Stimulated activated CD4-positive, alpha-beta T cell treated with anti-CD3 and anti-CD28 coated beads, Interleukin-12 subunit alpha, Interleukin-12 subunit beta, amount 100 ng/mL, for 48 hours (primary cell): ENCODE data around the gene UBE2U.
"Not testable (repeated sequence)": the region's sequence is repeated elsewhere in the genome, so short reads cannot be mapped to it uniquely, and the experiment has no call there.

ENCODE experiments used
- DNase-seq, 3 donors: peaks; one replicate each; pipeline ENCODE4 v3.0.0-alpha.2; 2020; ENCODE audit warnings: low read depth in 2 of 3, low spot score in 1 of 3

Gene UBE2U

GRCh38 chr1:64187646-64188045 is 15.8 kb upstream of the UBE2U start:
- DNase-seq: no peak

- no peak for DNase-seq
Measured at GRCh38 chr1:64192290-64192689, 11.1 kb upstream of the UBE2U start.

GRCh38 chr1:64194168-64195080 is 9.0 kb upstream of the UBE2U start:
- DNase-seq: no peak

- no peak for DNase-seq
Measured at GRCh38 chr1:64195081-64195395, 8.4 kb upstream of the UBE2U start.

GRCh38 chr1:64196074-64196870 is 7.2 kb upstream of the UBE2U start:
- DNase-seq: no peak

- DNase-seq: no peak
Measured at GRCh38 chr1:64197076-64197475, 6.3 kb upstream of the UBE2U start.

GRCh38 chr1:64199154-64199553 is 4.3 kb upstream of the UBE2U start:
- no peak for DNase-seq

- DNase-seq: no peak
Measured at GRCh38 chr1:64200064-64200463, 3.4 kb upstream of the UBE2U start.

- DNase-seq: no peak
Measured at GRCh38 chr1:64209221-64209620, 5.8 kb downstream of the UBE2U start.

- DNase-seq: no peak
Measured at GRCh38 chr1:64212031-64212430, 8.6 kb downstream of the UBE2U start.

- no peak for DNase-seq
Measured at GRCh38 chr1:64215576-64215975, 12.2 kb downstream of the UBE2U start.

GRCh38 chr1:64220241-64220640 is 16.8 kb downstream of the UBE2U start:
- DNase-seq: no peak

GRCh38 chr1:64223329-64224151 is 20.1 kb downstream of the UBE2U start:
- no peak for DNase-seq

GRCh38 chr1:64224236-64224635 is 20.8 kb downstream of the UBE2U start:
- DNase-seq: not testable (repeated sequence)

- no peak for DNase-seq
Measured at GRCh38 chr1:64228167-64228957, 24.9 kb downstream of the UBE2U start.

- DNase-seq: no peak
Measured at GRCh38 chr1:64229307-64229706, 25.9 kb downstream of the UBE2U start.

GRCh38 chr1:64231153-64231552 is 27.7 kb downstream of the UBE2U start:
- no peak for DNase-seq

GRCh38 chr1:64231654-64232053 is 28.2 kb downstream of the UBE2U start:
- DNase-seq: no peak

- DNase-seq: no peak
Measured at GRCh38 chr1:64234714-64235113, 31.3 kb downstream of the UBE2U start.

- no peak for DNase-seq
Measured at GRCh38 chr1:64235181-64235580, 31.8 kb downstream of the UBE2U start.

- DNase-seq: no peak
Measured at GRCh38 chr1:64235910-64236309, 32.5 kb downstream of the UBE2U start.
